ENCODE results near the gene SRRM2.

GRCh38 chr16:2766430-2767139, 14.1 kb downstream of the SRRM2 start:
- no peak for TF ChIP-seq CTCF (IDR thresholded peaks at IDR 0.05; ENCODE audit: insufficient read depth, low read length)
- no peak for TF ChIP-seq POLR2AphosphoS5 (IDR thresholded peaks at IDR 0.05; ENCODE audit: low read depth)
- TF ChIP-seq GABPA (IDR thresholded peaks at IDR 0.05; ENCODE audit: low read depth) = no peak
